ENCODE results near the gene MAP2K3. TPM values are rescaled to one million over a fixed set of nuclear protein-coding genes. Genes with fewer than 3 reads are reported as not detected.
A peak's percentile ranks its signal among the peaks of the same experiment; 100 is the strongest.

The MAP2K3 gene
- total RNA-seq, 1 donor from 2014 or later = 29.2 TPM

- no peaks in the 10 kb centered on the region for H3K27me3 ChIP-seq (ENCODE audit: control insufficient read depth, insufficient read depth, low read length)
Observed at GRCh38 chr17:21272250-21272649, 12.3 kb upstream of the MAP2K3 start.

GRCh38 chr17:21272881-21273792 is 11.4 kb upstream of the MAP2K3 start:
- no peaks in the 10 kb centered on the region for H3K36me3 ChIP-seq (ENCODE audit: control insufficient read depth, insufficient read depth, low read length)
- no peak overlapping the region for H3K4me3 ChIP-seq (ENCODE audit: low read depth, low read length)
- TF ChIP-seq CTCF (IDR thresholded peaks at IDR 0.05; ENCODE audit: insufficient read depth, low read length, poor library complexity, severe bottlenecking) = no peak
- DNase-seq (ENCODE audit: low read depth) = no peak
- no peaks in the 10 kb centered on the region for H3K27me3 ChIP-seq (ENCODE audit: control insufficient read depth, insufficient read depth, low read length)

More at GRCh38 chr17:21272250-21272649, 12.3 kb upstream of the MAP2K3 start:
- TF ChIP-seq CTCF (IDR thresholded peaks at IDR 0.05; ENCODE audit: insufficient read depth, low read length, poor library complexity, severe bottlenecking) = no peak
- no peak overlapping the region for H3K4me3 ChIP-seq (ENCODE audit: low read depth, low read length)
- no peaks in the 10 kb centered on the region for H3K36me3 ChIP-seq (ENCODE audit: control insufficient read depth, insufficient read depth, low read length)
- DNase-seq (ENCODE audit: low read depth) = no peak

- no peak for DNase-seq (ENCODE audit: low read depth)
- TF ChIP-seq CTCF (IDR thresholded peaks at IDR 0.05; ENCODE audit: insufficient read depth, low read length, poor library complexity, severe bottlenecking) = no peak
- no peaks in the 10 kb centered on the region for H3K36me3 ChIP-seq (ENCODE audit: control insufficient read depth, insufficient read depth, low read length)
- peak overlapping the region; percentile 52 for H3K4me3 ChIP-seq (ENCODE audit: low read depth, low read length)
- no peaks in the 10 kb centered on the region for H3K27me3 ChIP-seq (ENCODE audit: control insufficient read depth, insufficient read depth, low read length)
Observed at GRCh38 chr17:21275047-21275578, 9.4 kb upstream of the MAP2K3 start.

- TF ChIP-seq CTCF (IDR thresholded peaks at IDR 0.05; ENCODE audit: insufficient read depth, low read length, poor library complexity, severe bottlenecking) = no peak
- H3K27me3 ChIP-seq (ENCODE audit: control insufficient read depth, insufficient read depth, low read length) = no peaks in the 10 kb centered on the region
- DNase-seq (ENCODE audit: low read depth) = no peak
- H3K4me3 ChIP-seq (ENCODE audit: low read depth, low read length) = peak overlapping the region; percentile 52
- no peaks in the 10 kb centered on the region for H3K36me3 ChIP-seq (ENCODE audit: control insufficient read depth, insufficient read depth, low read length)
Observed at GRCh38 chr17:21275579-21276263, 8.8 kb upstream of the MAP2K3 start.

GRCh38 chr17:21276264-21276588 is 8.3 kb upstream of the MAP2K3 start:
- Histone ChIP-seq H3K27me3 (ENCODE audit: control insufficient read depth, insufficient read depth, low read length) (no peaks in the 10 kb centered on the region), H3K4me3 (ENCODE audit: low read depth, low read length) (peak overlapping the region; percentile 52), H3K36me3 (ENCODE audit: control insufficient read depth, insufficient read depth, low read length) (no peaks in the 10 kb centered on the region)
- no peak for TF ChIP-seq CTCF (IDR thresholded peaks at IDR 0.05; ENCODE audit: insufficient read depth, low read length, poor library complexity, severe bottlenecking)
- DNase-seq (ENCODE audit: low read depth) = no peak

All from kidney epithelial cell (primary cell).